Right ventricle myocardium superior (tissue), 1 donor: Measurements from ENCODE around the gene NDUFS6. TPM values are rescaled to one million over a fixed set of nuclear protein-coding genes. Genes with fewer than 3 reads are reported as not detected.
"Not testable (repeated sequence)": the region's sequence is repeated elsewhere in the genome, so short reads cannot be mapped to it uniquely, and the experiment has no call there.

Experiments
- ATAC-seq: fragments of 200-7000 bp; cut with Tn5 transposase; one replicate; pipeline ENCODE4 v1.9.1; 2020; ENCODE audit warnings: mild to moderate bottlenecking; ENCODE audit not compliant: poor library complexity
- DNase-seq: peaks from one replicate; pipeline ENCODE4 v3.0.0-alpha.2; 2020
- intact Hi-C: fragments of 100-400 bp; cut with DNase I; formaldehyde crosslinking; loops from one replicate; pipeline ENCODE4 v1.11.2; 2022
- total RNA-seq: library from RNA; stranded (reverse); fragmentation: NEBNext Ultra II Directional; extraction: Animal tissue kit (Norgen Biotek cat#: 25700); gene quantifications from one replicate; pipeline ENCODE4 v1.2.1, GENCODE V29; 2021
- donor health status: DM: no; HTN: yes; CAD: no; lungs with severe emphysema.

Gene NDUFS6
- total RNA-seq, 1 donor from 2014 or later: 126 TPM

DNA sequence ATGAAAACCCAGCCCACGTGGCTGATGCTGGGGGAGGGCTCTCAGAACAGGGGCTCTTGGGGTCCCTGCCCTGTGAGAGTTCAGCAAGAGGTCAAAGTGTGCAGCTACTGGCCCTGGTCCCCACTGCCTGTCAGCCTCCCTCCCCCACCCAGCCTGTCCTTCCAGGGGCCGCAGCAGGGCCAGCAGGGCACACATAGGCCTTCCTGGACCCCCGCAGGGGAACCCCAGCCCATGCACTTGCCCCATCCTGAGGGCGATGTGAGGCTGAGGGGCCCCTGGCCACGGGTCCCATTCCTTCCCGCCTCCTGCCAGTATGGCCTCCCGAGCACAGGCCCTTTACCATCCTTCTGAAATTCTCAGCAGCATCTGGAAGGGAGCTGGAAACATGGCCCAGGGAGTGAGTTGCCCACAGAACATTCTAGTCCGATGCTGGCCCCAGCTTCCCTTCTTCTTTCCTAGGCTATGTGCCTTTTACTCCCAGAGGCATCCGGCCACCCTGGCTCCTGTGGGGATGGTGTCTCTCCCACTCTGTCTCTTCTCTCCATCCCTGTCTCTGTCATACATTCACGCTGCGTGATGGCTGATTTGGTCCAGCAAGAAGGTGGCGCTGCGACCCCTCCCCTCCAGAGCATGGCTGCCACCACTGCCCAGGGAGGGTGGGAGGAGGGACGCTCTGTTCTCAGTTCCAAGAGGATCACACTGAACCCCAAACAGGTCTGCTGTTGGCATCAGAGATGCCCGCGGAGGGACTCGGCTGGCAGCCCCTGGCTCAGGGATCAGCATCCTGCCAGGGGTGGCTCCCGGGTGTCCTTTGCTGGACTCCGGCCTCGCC lies 21.2 kb upstream of the NDUFS6 start:
- ATAC-seq (no peak), DNase-seq (peak; percentile 34)
- intact Hi-C loops: no loop called here

- intact Hi-C loops: no loop called here
- DNase-seq: no peak
- ATAC-seq: no peak
These were observed 20.6 kb upstream of the NDUFS6 start for GRCh38 chr5:1780614-1780930.

GRCh38 chr5:1781107-1781506 lies 20.1 kb upstream of the NDUFS6 start:
- DNase-seq (peak; percentile 18), ATAC-seq (no peak)
- intact Hi-C loops: no loop called here

GRCh38 chr5:1781726-1782384 lies 19.4 kb upstream of the NDUFS6 start:
- peak; percentile 17 for DNase-seq
- intact Hi-C loops: no loop called here
- no peak for ATAC-seq

DNA sequence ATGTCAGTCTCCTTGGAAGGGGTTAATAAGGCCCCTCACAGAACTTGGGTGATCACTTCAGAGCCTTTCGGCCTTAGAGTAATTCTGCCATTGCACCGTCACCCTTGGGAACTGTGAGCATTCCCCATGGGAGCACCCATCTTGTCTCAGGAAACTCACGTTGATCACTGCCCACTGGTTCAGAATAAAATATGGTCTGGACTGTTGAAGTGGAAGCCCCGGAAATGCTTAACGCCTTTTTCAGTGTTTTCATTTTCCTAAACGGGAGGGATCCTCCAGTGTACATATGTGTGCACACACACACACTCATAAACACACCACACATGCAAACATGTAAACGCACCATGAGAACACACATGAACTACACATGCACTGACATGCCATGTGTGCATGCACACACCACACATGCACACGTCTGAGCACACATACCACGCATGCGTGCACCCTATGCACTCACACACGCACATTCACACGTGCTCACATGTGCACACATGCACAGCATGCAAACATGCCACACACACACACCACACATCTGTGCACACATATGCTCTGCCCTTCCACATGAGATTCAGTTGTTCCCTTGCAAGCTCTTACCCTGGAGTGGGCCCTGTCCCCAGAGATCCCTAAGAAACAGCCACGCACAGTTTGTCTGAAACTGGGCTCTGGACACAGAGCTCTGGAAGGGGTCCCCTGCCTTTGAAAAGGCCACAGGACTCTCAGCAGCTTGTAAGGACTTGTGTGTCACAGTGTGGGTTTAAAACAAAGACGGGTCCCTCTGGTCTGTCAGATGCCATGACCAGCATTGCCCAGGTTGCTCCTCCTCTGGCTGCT lies 18.6 kb upstream of the NDUFS6 start:
- DNase-seq (peak; percentile 17), ATAC-seq (peak; percentile 17)
- intact Hi-C loops: no loop called here

- DNase-seq: peak; percentile 44
- ATAC-seq: peak; percentile 82
- intact Hi-C loops: no loop called here
These were observed 18.0 kb upstream of the NDUFS6 start for GRCh38 chr5:1783216-1783554.

GRCh38 chr5:1784197-1785050 lies 16.8 kb upstream of the NDUFS6 start:
- DNase-seq (peak; percentile 9), ATAC-seq (no peak)
- intact Hi-C loops: no loop called here

- DNase-seq (peak; percentile 21), ATAC-seq (no peak)
- intact Hi-C loops: no loop called here
These were observed 16.1 kb upstream of the NDUFS6 start for GRCh38 chr5:1785062-1785461.

- intact Hi-C loops: no loop called here
- DNase-seq (peak; percentile 25), ATAC-seq (no peak)
These were observed 15.2 kb upstream of the NDUFS6 start for GRCh38 chr5:1785984-1786383.

DNA sequence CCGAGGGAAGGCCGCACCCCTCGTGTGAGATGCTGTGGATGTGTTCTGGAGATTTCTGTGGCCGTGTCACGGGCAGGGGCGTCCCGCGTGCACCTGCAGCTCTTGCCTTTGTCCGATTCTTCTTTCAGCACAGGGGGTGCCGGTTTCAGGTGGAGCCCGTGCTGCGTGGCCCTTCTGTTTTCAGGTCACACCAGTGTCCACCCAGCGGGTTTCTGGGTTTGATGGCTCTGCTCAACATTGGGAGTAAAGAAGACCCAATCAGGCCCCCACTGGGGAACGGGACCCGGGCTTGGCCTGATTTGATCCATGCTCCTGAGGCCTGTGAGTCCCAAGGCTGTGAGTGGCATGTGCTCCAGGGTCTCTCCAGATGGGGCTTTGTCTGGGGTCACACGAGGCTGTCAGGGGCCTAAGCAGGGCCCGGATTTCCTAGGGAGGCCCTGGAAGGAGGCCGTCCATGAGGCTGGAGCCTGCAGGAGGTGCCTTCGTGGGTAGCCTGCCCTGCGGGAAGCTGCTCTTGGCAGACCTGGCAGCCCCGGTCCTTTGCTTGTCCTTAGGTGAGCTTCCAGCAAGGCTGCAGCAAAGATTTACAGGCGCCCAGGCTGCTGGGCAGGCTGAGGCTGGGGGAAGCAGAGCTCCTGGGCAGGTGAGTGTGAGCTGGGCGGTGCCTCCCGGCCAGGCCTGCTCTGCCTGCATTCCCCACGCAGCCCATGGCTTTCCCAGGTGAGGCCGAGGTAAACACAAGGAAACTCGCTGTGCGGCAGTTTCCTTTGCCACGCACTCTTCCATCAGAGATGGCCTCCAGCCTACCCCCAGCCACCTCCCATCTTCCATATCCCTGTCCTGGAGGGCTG lies 14.4 kb upstream of the NDUFS6 start:
- ATAC-seq (no peak), DNase-seq (peak; percentile 30)
- intact Hi-C loops: no loop called here

DNA sequence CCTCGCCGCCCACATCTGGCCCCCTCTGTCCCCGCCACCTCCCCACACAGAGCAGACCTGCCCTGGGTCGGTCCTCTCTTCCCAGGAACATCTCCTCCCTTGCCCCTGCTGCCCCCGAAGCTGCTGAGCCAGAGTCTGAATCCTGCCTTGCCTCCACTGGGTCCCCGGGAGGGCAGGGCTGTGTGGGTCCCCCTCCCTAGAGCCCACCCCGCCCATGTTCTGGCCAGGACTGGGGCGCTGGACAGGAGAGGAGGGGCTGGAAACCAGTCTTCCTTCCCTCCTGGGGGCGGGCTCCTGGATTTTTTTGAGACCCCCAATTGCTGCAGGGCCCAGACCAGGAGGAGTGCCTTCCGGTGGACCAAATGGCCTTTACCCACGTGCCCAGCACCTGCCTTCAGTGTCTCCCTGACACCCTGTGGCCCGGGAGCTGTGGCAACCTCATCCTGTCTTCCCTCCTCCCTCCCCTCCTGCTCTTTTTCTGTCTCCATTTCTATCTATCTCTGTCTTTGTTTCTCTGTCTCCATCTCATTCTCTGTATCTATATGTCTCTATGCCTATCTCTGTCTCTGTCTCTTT lies 13.6 kb upstream of the NDUFS6 start:
- DNase-seq: peak; percentile 23
- intact Hi-C loops: no loop called here
- ATAC-seq: no peak

- no peak for ATAC-seq
- DNase-seq: no peak
- intact Hi-C loops: no loop called here
These were observed 13.0 kb upstream of the NDUFS6 start for GRCh38 chr5:1788200-1788599.

DNA sequence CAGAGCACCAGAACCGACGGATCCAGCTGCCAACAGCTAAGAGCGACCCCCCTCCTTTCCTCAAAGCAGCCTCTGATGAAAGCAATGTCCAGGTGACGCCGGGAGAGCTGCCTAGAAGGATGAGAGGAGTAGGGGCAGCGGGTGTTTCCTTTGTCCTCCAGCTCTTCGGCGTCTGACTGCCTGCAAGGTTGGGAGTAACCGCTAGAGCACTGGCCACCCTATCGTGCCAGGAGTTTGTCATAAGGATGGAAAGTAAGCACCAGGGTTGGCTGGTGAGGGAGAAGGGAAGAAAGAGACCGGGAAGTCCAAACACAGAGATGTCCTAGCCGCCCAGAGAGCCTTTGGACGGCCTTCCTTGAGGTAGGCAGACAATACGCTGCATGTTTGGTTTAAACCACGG lies 12.4 kb upstream of the NDUFS6 start:
- intact Hi-C loops: no loop called here
- DNase-seq (no peak), ATAC-seq (no peak)

GRCh38 chr5:1789438-1789833 lies 11.8 kb upstream of the NDUFS6 start:
- intact Hi-C loops, ATAC-seq, DNase-seq: not testable (repeated sequence)

- ATAC-seq (no peak), DNase-seq (peak; percentile 42)
- intact Hi-C loops: no loop called here
These were observed 11.3 kb upstream of the NDUFS6 start for GRCh38 chr5:1789834-1790471.

GRCh38 chr5:1791176-1791575 lies 10.0 kb upstream of the NDUFS6 start:
- no peak for DNase-seq
- ATAC-seq: no peak
- intact Hi-C loops: no loop called here

DNA sequence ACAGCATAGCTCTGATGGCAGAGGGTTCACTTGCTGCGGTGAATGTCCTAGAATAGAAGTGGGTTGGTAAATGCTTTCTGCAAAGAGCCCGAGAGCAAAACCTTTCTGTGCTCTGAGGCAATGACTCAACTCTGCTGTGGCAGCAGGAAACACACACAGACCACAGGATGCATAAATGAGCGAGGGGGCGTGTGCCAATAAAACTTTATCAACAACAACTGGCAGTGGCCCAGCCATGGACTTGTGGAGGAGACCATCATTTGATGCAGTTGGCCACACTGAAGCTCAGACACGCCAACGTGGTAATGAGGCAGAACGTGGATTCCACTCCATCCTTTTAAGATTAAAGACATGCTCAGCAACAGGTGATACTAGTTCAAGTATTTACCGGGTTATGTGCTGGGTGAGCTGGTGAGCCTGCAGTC lies 8.4 kb upstream of the NDUFS6 start:
- intact Hi-C loops: no loop called here
- ATAC-seq: no peak
- peak; percentile 42 for DNase-seq
